ENCODE data around the gene FMNL3. TPM values are rescaled to one million over a fixed set of nuclear protein-coding genes. Genes with fewer than 3 reads are reported as not detected.

The FMNL3 gene
- total and polyA plus RNA-seq, 2 of the 8 experiments (the other 6 are each of a cell fraction or from before 2014, with no cell fraction given): 8.6 to 29.0 TPM

DNA sequence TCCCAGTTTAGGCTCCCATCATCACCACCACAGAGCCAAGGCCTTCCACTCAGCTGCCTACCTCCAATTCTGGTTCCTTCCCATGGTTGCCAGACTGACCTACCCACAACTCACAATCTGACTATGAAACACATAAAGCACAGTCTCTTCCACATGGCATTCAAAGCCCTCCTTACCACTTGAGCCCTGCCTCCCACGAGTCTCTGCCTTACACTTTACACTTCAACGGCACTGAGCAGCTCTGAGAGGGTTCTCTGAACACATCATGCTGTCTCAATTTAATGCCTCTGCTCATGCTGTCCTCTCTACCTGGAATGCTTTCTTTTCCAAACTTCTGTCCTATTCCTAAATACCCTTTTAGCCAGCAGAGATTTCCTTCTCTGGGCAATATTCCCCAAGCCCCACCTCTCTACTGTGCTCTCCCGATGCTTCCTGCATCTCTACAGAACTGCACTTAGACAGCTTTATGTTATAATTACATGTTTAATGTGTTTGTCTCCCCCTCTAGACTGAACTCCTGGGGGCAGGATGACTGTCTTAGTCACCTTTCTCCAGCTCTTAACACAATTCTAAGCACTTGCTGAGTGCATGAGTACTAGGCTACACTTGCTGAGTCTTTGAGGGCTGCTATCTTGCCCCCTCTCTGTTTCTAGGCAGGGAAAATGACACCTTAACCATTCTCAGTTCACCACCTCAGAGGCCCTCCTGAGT, 23.5 kb downstream of the FMNL3 start (continued):
- TF ChIP-seq RNF2 (IDR thresholded peaks at IDR 0.05; ENCODE audit: borderline replicate concordance, low read depth, low read length, missing control alignments, poor library complexity, severe bottlenecking) (no peak), CBX8 (IDR thresholded peaks at IDR 0.05; ENCODE audit: borderline replicate concordance, low read depth, low read length) (no peak), RBBP5 (IDR thresholded peaks at IDR 0.05; ENCODE audit: borderline replicate concordance, low read depth, low read length) (no peak), EZH2 (IDR thresholded peaks at IDR 0.05; ENCODE audit: low read depth, low read length, severe bottlenecking) (no peak), HDAC6 (IDR thresholded peaks at IDR 0.05; ENCODE audit: low read depth, low read length) (no peak), GTF2F1 (IDR thresholded peaks at IDR 0.05; ENCODE audit: borderline replicate concordance, low read depth, low read length) (no peak), FOSL1 (IDR thresholded peaks at IDR 0.05; ENCODE audit: insufficient read depth, low read depth, low read length) (no peak), CREB1 (IDR thresholded peaks at IDR 0.05) (no peak), SP1 (IDR thresholded peaks at IDR 0.05; ENCODE audit: low read depth, low read length) (no peak), TBP (IDR thresholded peaks at IDR 0.05; ENCODE audit: low read depth, low read length) (no peak), EGR1 (IDR thresholded peaks at IDR 0.05; ENCODE audit: borderline replicate concordance, low read depth, low read length) (no peak), SIRT6 (IDR thresholded peaks at IDR 0.05; ENCODE audit: low read length) (no peak)

Measured in H1 (cell line).